HG02588 (cell line): ENCODE measurements around the gene FIGN.

Experiments
- ATAC-seq: cut with Tn5 transposase; IDR thresholded peaks from one replicate; pipeline ENCODE4 v1.9.1; 2021; ENCODE audit warnings: mild to moderate bottlenecking, moderate library complexity; ENCODE audit not compliant: unreplicated experiment

FIGN gene

DNA sequence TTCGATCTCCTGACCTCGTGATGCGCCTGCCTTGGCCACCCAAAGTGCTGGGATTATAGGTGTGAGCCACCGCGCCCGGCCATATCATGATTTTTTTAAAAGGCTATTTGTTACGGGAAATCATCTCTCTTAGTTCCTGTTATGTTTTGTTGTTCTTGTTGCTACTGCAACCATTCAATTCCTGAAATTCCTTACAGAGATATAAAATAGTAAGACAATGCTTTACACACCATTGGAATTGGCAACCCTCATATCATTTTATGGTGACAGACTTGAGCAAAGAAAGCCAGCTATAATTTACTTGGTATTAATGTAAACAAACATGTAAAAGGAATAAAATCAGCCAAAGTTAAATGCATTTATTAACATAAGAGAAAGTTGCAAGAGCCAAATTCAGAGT, 163.0 kb downstream of the FIGN start:
- ATAC-seq = no peak

DNA sequence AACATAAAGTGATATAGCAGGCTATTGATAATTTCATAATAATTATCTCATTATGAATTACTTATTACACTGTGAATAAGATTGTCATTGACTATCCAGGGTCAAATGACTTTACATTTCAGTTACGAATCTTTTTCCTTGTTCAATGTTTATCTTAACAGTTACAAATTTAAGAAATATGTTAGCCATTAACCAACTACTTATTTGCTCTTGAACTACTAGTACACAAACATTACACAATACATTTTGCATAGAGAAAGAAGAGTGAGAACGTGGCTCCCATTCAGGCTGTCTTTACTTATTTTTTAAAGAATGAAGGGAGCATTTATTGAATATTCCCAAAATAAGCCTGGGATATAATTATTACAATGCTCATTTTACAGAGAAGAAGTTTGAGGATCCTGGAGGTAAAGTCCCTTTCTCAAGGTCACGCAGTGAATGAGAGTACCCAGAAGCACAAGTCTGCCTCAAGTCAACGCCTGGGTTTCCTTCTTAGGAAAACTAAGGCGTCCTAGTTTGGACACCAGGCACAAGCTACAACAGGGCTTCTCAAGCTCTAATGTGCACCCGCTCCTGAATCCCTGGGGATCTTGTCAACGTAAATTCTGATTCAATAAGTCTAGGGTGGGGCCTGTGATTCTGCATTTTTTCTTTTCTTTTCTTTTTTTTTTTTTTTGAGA, 164.2 kb downstream of the FIGN start:
- no peak for ATAC-seq

DNA sequence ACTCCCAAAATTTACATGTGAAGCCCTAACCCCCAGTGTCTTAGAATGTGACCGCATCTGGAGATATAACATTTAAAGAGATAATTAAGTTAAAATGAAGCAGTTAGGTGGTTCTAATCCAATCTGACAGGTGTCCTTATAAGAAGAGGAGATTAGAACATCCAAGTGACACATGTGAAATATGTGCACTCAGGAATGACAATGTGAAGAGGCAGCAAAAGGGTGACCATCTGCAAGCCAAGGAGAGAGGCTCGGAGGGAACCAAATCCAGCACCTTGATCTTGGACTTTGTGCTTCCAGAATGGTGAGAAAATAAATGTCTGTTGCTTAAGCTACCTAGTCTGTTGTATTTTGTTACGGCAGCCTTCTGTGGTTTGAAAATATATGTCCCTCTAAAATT, 165.4 kb downstream of the FIGN start:
- ATAC-seq = no peak

DNA sequence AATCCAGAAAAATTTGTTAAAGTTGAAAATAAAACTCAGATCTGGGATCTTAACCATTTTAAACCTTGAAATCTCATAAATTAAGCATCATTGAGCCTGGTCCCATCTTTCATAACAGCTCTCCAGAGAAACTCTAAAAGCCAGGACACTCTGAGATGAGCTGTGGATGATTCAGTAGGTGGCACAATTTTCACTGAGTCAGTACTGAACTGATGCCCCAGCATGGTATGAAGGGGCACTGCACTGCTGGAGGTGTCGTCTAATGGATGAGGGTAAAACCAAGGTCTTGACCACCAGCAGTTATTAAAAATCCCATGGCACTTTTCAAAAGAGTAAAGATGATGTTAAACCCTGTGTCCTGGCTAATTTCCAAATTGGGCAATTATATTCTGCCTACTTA, 170.6 kb downstream of the FIGN start:
- ATAC-seq = no peak

DNA sequence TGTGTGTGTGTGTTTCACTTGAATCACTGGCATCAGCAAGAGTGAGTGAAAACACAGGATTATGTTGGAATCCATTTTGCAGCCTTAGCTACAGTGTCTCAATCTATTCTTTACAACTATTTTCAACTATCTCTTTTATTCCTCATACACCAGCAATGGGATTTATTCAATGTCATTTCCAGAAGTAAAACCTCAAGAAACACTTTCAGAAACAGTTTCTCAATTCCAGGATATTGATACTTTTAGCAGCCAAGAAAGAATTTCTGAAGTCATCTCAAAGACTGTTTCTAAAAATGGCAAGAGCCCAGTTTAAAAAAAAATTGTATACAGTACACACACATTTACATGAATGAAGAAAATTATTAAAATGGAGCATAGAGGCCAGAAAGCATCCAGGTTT, 171.6 kb downstream of the FIGN start:
- ATAC-seq = no peak

DNA sequence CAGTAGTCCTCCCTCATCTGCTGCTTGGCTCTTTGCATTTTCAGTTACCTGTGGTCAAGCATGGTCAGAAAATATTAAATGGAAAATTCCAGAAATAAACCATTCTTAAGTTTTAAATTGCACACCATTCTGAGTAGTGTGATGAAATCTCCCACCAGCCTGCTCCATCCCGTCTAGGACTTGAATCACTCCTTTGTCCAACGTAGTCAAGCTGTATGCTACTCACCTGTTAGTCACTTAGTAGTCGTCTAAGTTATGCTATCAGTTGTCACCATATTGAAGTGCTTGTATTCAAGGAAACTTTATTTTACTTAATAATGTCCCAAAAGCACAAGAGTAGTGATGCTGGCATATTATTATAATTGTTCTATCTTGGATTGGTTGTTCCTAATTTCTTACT, 172.5 kb downstream of the FIGN start:
- ATAC-seq = no peak

DNA sequence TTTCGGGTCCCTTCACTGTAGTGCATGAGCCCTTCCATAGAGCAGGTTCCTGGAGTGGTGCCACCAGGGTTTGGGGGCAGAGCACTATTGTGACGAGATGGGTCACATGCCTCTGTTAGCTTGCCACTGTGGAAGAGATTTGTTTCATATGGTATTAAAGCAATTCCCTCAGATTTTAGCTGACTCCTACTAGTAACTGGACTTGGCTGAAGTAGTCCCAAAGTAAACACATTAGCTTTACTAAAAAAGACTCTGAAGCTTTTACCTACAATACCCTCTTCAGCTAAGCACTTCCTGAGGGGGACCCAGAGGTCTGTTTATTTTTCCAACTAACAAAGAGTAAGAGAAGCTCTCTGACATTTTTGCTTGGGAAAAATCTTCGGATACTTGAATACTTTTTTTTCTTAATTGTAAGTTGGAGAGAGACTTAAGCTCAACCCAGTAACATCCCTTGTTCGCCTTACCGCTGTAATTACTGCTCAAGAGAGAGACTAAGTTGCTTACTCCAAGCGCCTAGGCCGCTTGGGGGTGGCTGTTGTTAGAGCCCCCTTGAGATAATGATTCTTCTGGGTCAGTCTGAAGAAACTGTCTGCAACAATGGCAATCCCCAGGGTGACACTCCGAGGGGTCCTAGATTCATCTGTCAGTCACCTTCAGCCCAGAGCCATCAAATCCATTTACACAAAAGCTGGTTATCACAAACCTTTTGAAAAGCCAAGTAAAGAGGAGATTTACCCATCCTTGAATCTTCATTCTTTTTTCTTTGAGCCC, 177.4 kb downstream of the FIGN start:
- no peak for ATAC-seq

DNA sequence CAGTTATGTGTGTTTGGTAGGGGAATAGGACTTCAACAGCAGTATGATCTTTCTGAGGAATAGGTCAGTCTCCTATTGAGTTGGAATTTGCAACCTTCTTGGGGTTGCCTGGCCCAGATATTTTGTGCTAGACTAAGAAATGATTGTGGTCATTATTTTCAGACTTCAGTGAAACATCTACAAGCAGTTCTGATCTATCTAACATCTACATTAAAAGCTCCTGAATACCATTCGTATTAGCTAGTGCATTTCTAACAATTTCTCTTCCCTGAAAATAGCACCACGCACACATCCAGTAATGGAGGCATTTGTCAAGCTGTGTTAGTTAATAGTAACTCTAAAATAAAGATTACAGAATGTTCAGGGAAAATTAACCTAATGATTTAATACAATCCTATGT, 179.3 kb downstream of the FIGN start:
- no peak for ATAC-seq

DNA sequence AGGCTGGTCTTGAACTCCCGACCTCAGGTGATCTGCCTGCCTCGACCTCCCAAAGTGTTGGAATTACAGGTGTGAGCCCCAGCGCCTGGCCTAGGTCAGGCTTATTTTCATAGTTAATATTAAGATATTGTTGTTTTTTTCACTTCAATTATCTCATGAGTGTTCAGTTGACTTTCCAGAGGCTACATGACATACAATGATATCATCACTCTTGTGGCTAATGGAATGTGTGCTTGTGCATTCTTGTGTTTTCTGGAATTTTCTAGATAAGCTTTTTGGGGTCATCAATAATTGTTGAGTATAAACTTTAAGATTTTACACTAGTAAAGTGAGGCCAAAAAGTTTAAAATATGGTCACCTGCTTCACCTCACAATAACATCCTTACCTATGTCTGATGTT, 180.9 kb downstream of the FIGN start:
- ATAC-seq = no peak

DNA sequence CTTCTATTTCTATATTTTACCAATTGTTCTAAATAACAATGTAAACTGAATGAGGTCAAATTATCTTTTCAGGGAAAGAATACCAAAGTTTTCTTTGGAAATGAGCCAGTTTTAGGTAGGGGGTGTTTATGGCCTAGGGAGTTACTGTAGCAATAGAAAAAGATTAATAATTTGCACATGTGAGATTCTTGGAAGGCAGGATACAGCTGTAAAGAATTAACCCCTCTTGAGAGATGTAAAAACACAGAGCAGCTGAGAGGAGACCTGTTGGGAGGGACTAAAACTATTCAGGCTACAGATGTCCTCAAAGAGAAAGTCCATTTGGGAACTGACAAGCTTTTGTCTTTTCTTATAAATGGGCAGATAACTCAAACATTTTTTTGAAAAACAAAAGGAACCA, 182.2 kb downstream of the FIGN start:
- no peak for ATAC-seq

DNA sequence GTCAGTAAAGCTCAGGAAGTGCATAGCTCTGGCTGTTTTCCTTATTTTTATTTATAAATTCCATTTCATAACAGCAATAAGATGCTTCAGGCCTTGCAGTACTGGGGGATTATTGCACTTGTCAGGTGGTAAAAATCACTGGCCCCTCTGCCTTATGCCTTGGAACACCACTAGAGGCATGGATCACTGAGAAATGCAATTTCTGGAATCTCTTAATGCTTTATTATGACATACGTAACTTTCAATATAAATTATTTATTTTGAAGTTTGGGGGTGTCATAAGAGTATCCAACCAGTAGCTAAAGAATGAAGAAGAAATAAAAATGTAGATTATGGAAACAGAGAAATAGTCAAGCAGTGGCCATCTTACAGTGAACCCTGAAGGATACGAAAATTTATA, 183.1 kb downstream of the FIGN start:
- no peak for ATAC-seq

DNA sequence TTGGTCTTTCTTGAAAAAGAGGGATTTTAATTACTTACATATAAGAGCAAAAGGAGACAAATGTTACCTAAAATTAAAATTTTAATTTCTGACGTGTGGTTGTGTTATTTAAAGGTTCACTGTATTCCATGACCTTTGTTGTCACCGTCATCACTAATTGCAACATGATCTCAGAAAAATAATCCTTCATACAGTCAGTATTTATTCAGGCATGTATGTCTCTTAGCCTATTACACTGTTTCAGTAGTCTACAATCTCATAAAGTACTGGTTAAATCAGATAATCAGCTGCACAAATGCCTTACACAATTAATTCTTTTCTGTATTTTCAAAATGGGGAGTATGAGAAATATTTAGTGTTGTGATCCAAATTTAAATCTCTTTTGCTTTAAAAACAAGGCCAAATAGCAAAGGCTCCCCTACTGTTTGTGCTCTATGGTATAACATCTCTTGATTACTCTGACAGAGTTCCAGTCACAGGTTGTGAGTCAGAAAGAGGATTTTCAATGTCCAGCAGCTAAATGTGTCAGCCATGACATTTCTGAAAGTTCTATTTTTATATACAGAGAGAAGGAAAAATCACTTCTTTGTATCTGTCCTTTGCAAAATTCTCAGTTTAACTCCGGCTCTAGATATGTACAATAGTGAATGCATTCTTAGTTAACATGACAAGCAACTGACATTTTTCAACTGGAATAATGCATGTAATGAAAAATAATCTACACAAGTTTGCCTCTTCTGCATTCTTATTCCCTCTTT, 184.0 kb downstream of the FIGN start:
- ATAC-seq = no peak

DNA sequence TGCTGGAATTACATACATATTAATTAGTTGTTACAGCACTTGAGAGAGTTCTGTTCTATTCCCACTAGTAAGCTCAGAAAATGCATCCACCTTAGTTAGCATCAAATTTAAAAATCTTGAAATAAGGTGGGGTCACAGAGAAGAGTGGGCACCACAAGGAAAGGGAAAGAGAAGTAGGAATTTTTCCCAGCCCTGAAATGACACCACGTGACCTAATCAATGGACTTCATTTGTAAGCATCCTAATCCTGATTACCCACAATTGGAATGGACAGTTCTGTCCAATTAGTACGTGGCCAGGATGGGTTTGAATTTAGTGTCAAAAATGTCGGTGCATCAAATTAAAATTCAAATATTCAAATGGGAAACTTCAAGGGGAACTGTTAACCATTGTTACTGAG, 186.8 kb downstream of the FIGN start:
- no peak for ATAC-seq
